BJ (cell line): ENCODE measurements around the gene ARHGAP26. TPM values are rescaled to one million over a fixed set of nuclear protein-coding genes. Genes with fewer than 3 reads are reported as not detected.

Experiments used
- CTCF ChIA-PET: fragments of 350-600 bp; formaldehyde crosslinking; extraction: SDS; loops from one replicate; lab custom pipeline; 2021; ENCODE audit warnings: antibody characterized with exemption, inconsistent platforms; lab: Yijun Ruan, JAX
- POLR2A ChIA-PET: fragments of 300-600 bp; sonication (Branson Sonifier 250); formaldehyde crosslinking; extraction: SDS; loops from one replicate; lab custom pipeline; 2021; ENCODE audit warnings: antibody characterized with exemption; lab: Charles Lee
- DNase-seq: peaks from one replicate; pipeline ENCODE4 v3.0.0-alpha.2; 2011; ENCODE audit warnings: low read depth
- H3K27me3 ChIP-seq: 2 replicates; pipeline ENCODE4 v1.6.0; 2011; ENCODE audit warnings: low read length; ENCODE audit not compliant: control insufficient read depth, insufficient read depth
- H3K36me3 ChIP-seq: 2 replicates; pipeline ENCODE4 v1.5.1; 2011; ENCODE audit warnings: low read length; ENCODE audit not compliant: control insufficient read depth, insufficient read depth
- H3K4me3 ChIP-seq: 2 replicates; pipeline ENCODE4 v1.5.1; 2011; ENCODE audit warnings: low read depth, mild to moderate bottlenecking, control low read depth, low read length
- polyA plus RNA-seq: library from polyadenylated mRNA; depleted of rRNA; stranded (reverse); fragments of >200 nt; gene quantifications from 2 replicates; pipeline ENCODE4 v1.2.3, GENCODE V29; 2011
- TF ChIP-seq, protein P1 (sequence below): IDR thresholded peaks from 2 replicates; pipeline ENCODE4 v1.5.1; 2011; ENCODE audit warnings: low read depth, mild to moderate bottlenecking, control low read depth, inconsistent platforms, low read length, moderate library complexity; ENCODE audit not compliant: insufficient read depth

ARHGAP26 gene
- polyA plus RNA-seq, 1 experiment = 4.8 TPM

DNA sequence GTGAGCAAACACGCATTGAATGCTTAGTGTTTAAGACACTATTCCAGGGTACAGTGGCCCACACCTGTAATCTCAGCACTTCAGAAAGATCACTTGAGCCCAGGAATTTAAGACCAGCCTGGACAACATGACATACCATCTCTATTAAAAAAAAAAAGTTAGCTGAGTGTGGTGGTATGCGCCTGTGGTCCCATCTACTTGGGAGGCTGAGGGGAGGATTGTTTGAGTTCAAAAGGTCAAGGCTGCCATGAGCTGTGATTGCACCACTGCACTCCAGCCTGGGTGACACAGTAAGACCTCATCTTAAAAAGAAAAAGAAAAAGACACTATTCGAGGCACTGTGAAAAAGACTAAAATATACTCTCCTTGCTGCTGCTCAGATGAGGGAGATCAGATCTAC, 392.6 kb downstream of the ARHGAP26 start:
- POLR2A ChIA-PET = no interaction called here

DNA sequence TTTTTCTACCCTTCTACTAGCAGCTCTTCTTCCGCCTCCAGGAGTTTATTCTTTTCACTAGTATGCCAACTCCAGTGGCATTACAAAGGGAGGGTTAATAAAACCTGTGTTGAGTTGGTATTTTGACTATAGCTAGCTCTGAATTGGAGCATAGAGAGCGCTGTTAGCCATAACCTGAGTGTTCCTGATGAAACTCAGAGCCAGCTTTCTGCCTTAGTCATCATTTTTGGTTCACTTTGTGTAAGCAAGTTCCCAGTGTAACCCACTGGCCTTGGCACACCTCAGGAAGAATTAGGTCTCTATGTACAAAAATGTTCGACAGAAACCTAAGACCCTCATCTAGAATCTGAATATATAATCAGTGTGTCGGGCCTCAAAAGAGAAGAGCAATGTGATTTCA, 394.4 kb downstream of the ARHGAP26 start:
- H3K36me3 ChIP-seq = no peaks in the 10 kb centered on the region
- DNase-seq = no peak
- TF ChIP-seq, protein P1, sequence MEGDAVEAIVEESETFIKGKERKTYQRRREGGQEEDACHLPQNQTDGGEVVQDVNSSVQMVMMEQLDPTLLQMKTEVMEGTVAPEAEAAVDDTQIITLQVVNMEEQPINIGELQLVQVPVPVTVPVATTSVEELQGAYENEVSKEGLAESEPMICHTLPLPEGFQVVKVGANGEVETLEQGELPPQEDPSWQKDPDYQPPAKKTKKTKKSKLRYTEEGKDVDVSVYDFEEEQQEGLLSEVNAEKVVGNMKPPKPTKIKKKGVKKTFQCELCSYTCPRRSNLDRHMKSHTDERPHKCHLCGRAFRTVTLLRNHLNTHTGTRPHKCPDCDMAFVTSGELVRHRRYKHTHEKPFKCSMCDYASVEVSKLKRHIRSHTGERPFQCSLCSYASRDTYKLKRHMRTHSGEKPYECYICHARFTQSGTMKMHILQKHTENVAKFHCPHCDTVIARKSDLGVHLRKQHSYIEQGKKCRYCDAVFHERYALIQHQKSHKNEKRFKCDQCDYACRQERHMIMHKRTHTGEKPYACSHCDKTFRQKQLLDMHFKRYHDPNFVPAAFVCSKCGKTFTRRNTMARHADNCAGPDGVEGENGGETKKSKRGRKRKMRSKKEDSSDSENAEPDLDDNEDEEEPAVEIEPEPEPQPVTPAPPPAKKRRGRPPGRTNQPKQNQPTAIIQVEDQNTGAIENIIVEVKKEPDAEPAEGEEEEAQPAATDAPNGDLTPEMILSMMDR = no peak
- no peak overlapping the region for H3K4me3 ChIP-seq
- no peaks in the 10 kb centered on the region for H3K27me3 ChIP-seq
- ChIA-PET POLR2A (no interaction called here), CTCF (no interaction called here)

More for the DNA sequence above, 392.6 kb downstream of the ARHGAP26 start:
- no peaks in the 10 kb centered on the region for H3K36me3 ChIP-seq
- no peak for DNase-seq
- TF ChIP-seq, protein P1 = no peak
- CTCF ChIA-PET = interaction anchor here (0.6 kb wide), 1 partner anchor 645 kb away, joined by 3 read pairs; no protein-coding TSS in a partner anchor
- H3K4me3 ChIP-seq = no peak overlapping the region
- H3K27me3 ChIP-seq = no peaks in the 10 kb centered on the region

DNA sequence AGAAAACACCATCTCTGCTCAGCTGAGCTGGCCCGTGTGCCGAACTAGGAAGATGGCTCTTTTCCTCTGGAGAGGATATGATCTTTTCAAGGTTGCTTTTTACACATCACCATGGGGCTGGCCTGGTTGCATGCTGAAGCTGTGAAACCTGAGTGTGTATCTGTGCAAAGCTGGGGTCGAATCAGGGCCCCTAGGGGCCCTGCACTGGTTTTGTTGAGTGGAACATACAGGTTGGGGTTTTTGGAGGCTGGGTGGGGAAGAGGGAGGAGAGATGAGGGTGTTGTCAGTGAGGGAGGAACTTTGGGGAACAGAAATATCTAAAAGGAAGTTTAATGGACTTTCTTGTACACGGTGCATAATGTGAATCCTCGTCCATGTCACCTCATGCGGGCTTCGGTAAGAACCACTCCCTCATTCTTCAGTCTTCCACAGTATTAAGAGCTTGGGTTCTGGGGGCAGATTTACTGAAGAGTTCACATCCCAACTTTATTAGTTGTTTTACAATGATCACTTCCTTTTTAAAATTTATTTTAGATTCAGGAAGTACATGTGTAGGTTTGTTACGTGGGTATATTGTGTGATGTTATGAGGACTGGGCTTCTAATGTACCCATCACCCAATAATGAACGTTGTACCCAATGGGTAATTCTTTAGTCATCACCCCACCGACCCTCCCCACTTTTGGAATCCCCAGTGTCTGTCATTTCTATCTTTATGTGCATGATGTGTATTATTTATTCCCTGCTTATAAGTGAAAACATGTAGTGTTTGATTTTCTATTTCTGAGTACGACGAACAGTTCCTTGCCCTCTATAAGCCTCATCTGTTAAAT, 395.1 kb downstream of the ARHGAP26 start:
- no peak overlapping the region for H3K4me3 ChIP-seq
- no peaks in the 10 kb centered on the region for H3K27me3 ChIP-seq
- no peak for DNase-seq
- no peaks in the 10 kb centered on the region for H3K36me3 ChIP-seq
- ChIA-PET POLR2A (interaction anchor here (0.5 kb wide), 1 partner anchor 22 kb away, joined by 3 read pairs; no protein-coding TSS in a partner anchor), CTCF (no interaction called here)
- TF ChIP-seq, protein P1 = no peak

DNA sequence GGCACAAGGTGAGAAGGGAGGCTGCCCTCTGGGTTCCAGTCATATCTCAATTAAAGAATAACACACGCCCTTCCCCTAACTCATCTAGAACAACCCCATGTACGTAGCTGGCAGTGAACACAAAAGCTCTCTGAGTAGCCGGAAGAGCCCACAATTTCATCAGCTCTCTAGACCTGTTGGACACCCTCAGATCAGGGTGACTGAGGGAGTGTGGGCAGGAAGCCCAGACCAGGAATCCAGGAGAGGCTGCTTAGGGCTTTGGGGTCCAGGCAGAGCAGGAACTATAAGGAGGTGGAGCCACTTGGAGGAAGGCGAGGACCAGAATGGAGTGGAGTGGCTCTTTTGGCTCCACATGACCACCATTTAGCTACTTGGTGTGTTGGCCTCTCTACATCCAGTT, 395.9 kb downstream of the ARHGAP26 start:
- Histone ChIP-seq H3K27me3 (no peaks in the 10 kb centered on the region), H3K36me3 (no peaks in the 10 kb centered on the region), H3K4me3 (no peak overlapping the region)
- ChIA-PET CTCF (no interaction called here), POLR2A (no interaction called here)
- TF ChIP-seq, protein P1 = no peak
- DNase-seq = no peak

DNA sequence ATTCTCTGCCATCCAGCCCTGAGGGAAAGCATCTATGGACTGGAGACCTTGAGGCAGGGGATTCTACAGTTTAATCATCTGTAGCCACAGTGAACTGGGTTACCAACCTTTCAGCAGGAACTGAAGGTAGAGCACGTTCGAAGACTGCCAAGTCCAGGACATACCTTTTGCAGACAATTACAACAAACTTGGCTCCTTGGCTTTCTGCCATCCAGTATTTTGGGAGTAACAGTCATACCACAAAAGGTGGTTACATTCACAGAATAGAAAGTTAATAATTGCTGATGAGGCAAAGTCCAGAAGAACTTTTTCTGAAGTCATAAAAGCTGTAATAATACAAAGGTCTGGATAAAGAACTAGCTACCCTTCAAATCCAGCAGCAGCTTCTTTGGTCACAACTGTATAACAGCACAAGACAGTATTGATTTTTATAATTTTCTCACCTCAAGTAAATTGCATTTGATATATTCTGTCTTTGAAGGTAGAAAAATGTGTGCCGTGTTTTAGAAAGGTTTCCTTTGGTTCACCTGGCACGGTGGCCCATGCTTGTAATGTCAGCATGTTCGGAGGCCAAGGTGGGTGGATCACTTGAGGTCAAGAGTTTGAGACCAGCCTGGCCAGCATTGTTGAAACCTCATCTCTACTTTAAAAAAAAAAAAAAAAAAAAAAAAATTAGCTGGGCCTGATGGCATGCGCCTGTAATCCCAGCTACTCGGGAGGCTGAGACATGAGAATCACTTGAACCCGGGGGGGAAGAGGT, 396.7 kb downstream of the ARHGAP26 start:
- ChIA-PET CTCF (no interaction called here), POLR2A (no interaction called here)
- no peak for DNase-seq
- Histone ChIP-seq H3K27me3 (no peaks in the 10 kb centered on the region), H3K36me3 (no peaks in the 10 kb centered on the region), H3K4me3 (no peak overlapping the region)
- TF ChIP-seq, protein P1 = no peak
